Naive thymus-derived CD4-positive, alpha-beta T cell (primary cell): ENCODE measurements around the gene POLR2L. TPM values are rescaled to one million over a fixed set of nuclear protein-coding genes. Genes with fewer than 3 reads are reported as not detected.

Experiments
- ATAC-seq: fragments of 150-1000 bp; cut with Tn5 transposase; 2 replicates; pipeline ENCODE4 v1.10.0; 2021; ENCODE audit warnings: mild to moderate bottlenecking, moderate library complexity
- CTCF ChIA-PET: fragments of 350-600 bp; sonication (Branson Sonifier 250); formaldehyde crosslinking; loops from one replicate; lab custom pipeline; 2021; ENCODE audit warnings: antibody characterized with exemption; lab: Charles Lee
- POLR2A ChIA-PET: fragments of 350-600 bp; sonication (Branson Sonifier 250); formaldehyde crosslinking; loops from one replicate; lab custom pipeline; 2021; ENCODE audit warnings: antibody characterized with exemption, inconsistent platforms; lab: Charles Lee
- DNase-seq, 9 donors: peaks; one replicate each; pipeline versions ENCODE4 v3.0.0 to v3.0.0-alpha.2; 2020 to 2022; ENCODE audit warnings: mixed read lengths in 1 of 9
- H3K27ac ChIP-seq: one replicate; pipeline ENCODE4 v1.7.0; 2013; ENCODE audit warnings: mild to moderate bottlenecking, low read depth, low read length, moderate library complexity
- H3K27me3 ChIP-seq, 2 donors: one replicate each; pipeline ENCODE4 v1.7.0; 2013; ENCODE audit warnings: low read length in 2 of 2, mild to moderate bottlenecking in 2 of 2, moderate library complexity in 2 of 2; ENCODE audit not compliant: control insufficient read depth in 2 of 2, insufficient read depth in 2 of 2
- H3K36me3 ChIP-seq, 3 experiments: 1 replicate in 2 of 3; 2 replicates in 1 of 3; pipeline ENCODE4 v1.7.0; 2013; ENCODE audit warnings: low read length in 3 of 3, mild to moderate bottlenecking in 3 of 3, moderate library complexity in 1 of 3; ENCODE audit not compliant: insufficient read depth in 3 of 3, control insufficient read depth in 2 of 3
- H3K4me1 ChIP-seq, 2 donors: one replicate each; pipeline ENCODE4 v1.7.0; 2013; ENCODE audit warnings: low read length in 2 of 2, mild to moderate bottlenecking in 2 of 2, moderate library complexity in 1 of 2; ENCODE audit not compliant: control insufficient read depth in 2 of 2, insufficient read depth in 2 of 2
- H3K4me3 ChIP-seq: 2 replicates; pipeline ENCODE4 v1.7.0; 2013; ENCODE audit warnings: mild to moderate bottlenecking, low read length
- H3K9me3 ChIP-seq, 3 experiments: 1 replicate in 2 of 3; 2 replicates in 1 of 3; pipeline ENCODE4 v1.7.0; 2013; ENCODE audit warnings: low read length in 3 of 3; ENCODE audit not compliant: control insufficient read depth in 2 of 3
- H3K27ac Mint-ChIP-seq, 9 donors: one replicate each; pipeline ENCODE4 v1.8.0; 2020 to 2022; ENCODE audit warnings: mixed read lengths in 9 of 9, mild to moderate bottlenecking in 8 of 9, moderate library complexity in 5 of 9, inconsistent platforms in 2 of 9
- H3K27me3 Mint-ChIP-seq, 5 donors: one replicate each; pipeline ENCODE4 v1.8.0; 2021 to 2022; ENCODE audit warnings: mixed read lengths in 5 of 5, mild to moderate bottlenecking in 1 of 5
- H3K36me3 Mint-ChIP-seq, 5 donors: one replicate each; pipeline ENCODE4 v1.8.0; 2020 to 2022; ENCODE audit warnings: mixed read lengths in 5 of 5, mild to moderate bottlenecking in 3 of 5, inconsistent platforms in 1 of 5
- H3K4me1 Mint-ChIP-seq, 7 donors: one replicate each; pipeline ENCODE4 v1.8.0; 2020 to 2022; ENCODE audit warnings: mixed read lengths in 7 of 7, mild to moderate bottlenecking in 3 of 7, inconsistent platforms in 1 of 7
- H3K4me3 Mint-ChIP-seq, 10 donors: one replicate each; pipeline ENCODE4 v1.8.0; 2020 to 2022; ENCODE audit warnings: mild to moderate bottlenecking in 10 of 10, mixed read lengths in 10 of 10, moderate library complexity in 6 of 10, inconsistent platforms in 2 of 10
- H3K9me3 Mint-ChIP-seq, 11 donors: one replicate each; pipeline ENCODE4 v1.8.0; 2020 to 2022; ENCODE audit warnings: mixed read lengths in 11 of 11, mild to moderate bottlenecking in 4 of 11, inconsistent platforms in 1 of 11, moderate library complexity in 1 of 11
- intact Hi-C, 2 donors: fragments of 100-400 bp; cut with micrococcal nuclease; formaldehyde crosslinking; loops; one replicate each; pipeline ENCODE4 v1.15.1; 2023
- polyA plus RNA-seq, 2 donors: library from polyadenylated mRNA; unstranded; fragments of 300-500 nt; fragmentation: Illumina TruSeq; gene quantifications; one replicate each; pipeline ENCODE4 v1.2.3, GENCODE V29; 2021
- total RNA-seq, 6 experiments: library from RNA in 5 of 6; stranded (reverse) in 5 of 6; gene quantifications; 1 replicate in 5 of 6; 2 replicates in 1 of 6; pipeline ENCODE4 v1.2.3 and lab custom pipeline; 2021 to 2026

POLR2L gene
- total and polyA plus RNA-seq, 7 experiments from 2014 or later: 31.2 to 93.3 (median 49.1) TPM

- Histone ChIP-seq H3K4me1 (peaks cover 10 to 37% of the 10 kb centered on the region in 2 donors), H3K27ac (peak within 1 kb of the TSS; percentile 35), H3K4me3 (peak within 1 kb of the TSS; percentile 27), H3K36me3 (peaks cover 0 to 8% (median 0%) of the 10 kb centered on the region in 3 experiments), H3K27me3 (peaks cover 0 to 8% of the 10 kb centered on the region in 2 donors), H3K9me3 (no peaks in the 10 kb centered on the region)
- DNase-seq: peak in 1 of 9 donors; percentile 68
- ATAC-seq: peak; percentile 69
- peaks cover 0 to 1% (median 0%) of the 10 kb centered on the region in 11 donors for H3K9me3 Mint-ChIP-seq
- POLR2A ChIA-PET: interaction anchor here (2.1 to 7.8 kb wide), 2 partner anchors 10 to 14 kb away, joined by 11 to 79 read pairs; partner anchors contain the start of genes PNPLA2, POLR2L and TSPAN4
- H3K4me3 Mint-ChIP-seq: peak within 1 kb of the TSS in 9 of 10 donors; percentile 52 to 83 (median 67)
- CTCF ChIA-PET: no interaction called here
- peak within 1 kb of the TSS in 1 of 9 donors; percentile 23 for H3K27ac Mint-ChIP-seq
- H3K27me3 Mint-ChIP-seq: peaks cover 12 to 50% (median 20%) of the 10 kb centered on the region in 5 donors
- intact Hi-C loops: loop anchor here in 1 of 2 donors (1.0 kb wide), 1 partner anchor 10 kb away; the partner anchor contains the start of genes POLR2L and TSPAN4
- peaks cover 5 to 31% (median 28%) of the 10 kb centered on the region in 7 donors for H3K4me1 Mint-ChIP-seq
- H3K36me3 Mint-ChIP-seq: peaks cover 0 to 1% (median 0%) of the 10 kb centered on the region in 5 donors
These were observed 9.7 kb downstream of the POLR2L start, which contains the start of gene CD151 for GRCh38 chr11:832529-833113. TSS of gene CD151 (plus strand) at chr11:832952. CDS start at chr11:836070, 3,118 bp downstream.

GRCh38 chr11:831961-832528 is 10.3 kb downstream of the POLR2L start:
- H3K27me3 ChIP-seq: peaks cover 0 to 11% of the 10 kb centered on the region in 2 donors
- H3K36me3 Mint-ChIP-seq: peaks cover 0 to 3% (median 0%) of the 10 kb centered on the region in 5 donors
- no peak overlapping the region for H3K27ac Mint-ChIP-seq
- ChIA-PET POLR2A (interaction anchor here (0.8 to 7.8 kb wide), 3 partner anchors 11 to 27 kb away, joined by 3 to 79 read pairs (median 32); partner anchors contain the start of genes PIDD1, PNPLA2, POLR2L and TSPAN4), CTCF (interaction anchor here (1.1 kb wide), 1 partner anchor 13 kb away, joined by 3 read pairs; the partner anchor contains the start of gene PNPLA2)
- peaks cover 5 to 33% (median 31%) of the 10 kb centered on the region in 7 donors for H3K4me1 Mint-ChIP-seq
- ATAC-seq: no peak
- no peak for DNase-seq
- intact Hi-C loops: loop anchor here in 1 of 2 donors (1.0 kb wide), 1 partner anchor 10 kb away; the partner anchor contains the start of genes POLR2L and TSPAN4
- no peaks in the 10 kb centered on the region for H3K9me3 ChIP-seq
- H3K4me1 ChIP-seq: peaks cover 10 to 41% of the 10 kb centered on the region in 2 donors
- H3K27ac ChIP-seq: no peak overlapping the region
- no peak overlapping the region for H3K4me3 ChIP-seq
- H3K9me3 Mint-ChIP-seq: peaks cover 0 to 1% (median 0%) of the 10 kb centered on the region in 11 donors
- peaks cover 14 to 53% (median 21%) of the 10 kb centered on the region in 5 donors for H3K27me3 Mint-ChIP-seq
- peak overlapping the region in 9 of 10 donors; percentile 15 to 83 (median 54) for H3K4me3 Mint-ChIP-seq
- peaks cover 0 to 3% (median 0%) of the 10 kb centered on the region in 3 experiments for H3K36me3 ChIP-seq

GRCh38 chr11:831118-831864 is 11.0 kb downstream of the POLR2L start:
- H3K27ac Mint-ChIP-seq: peak overlapping the region in 1 of 9 donors; percentile 9
- ATAC-seq (no peak), DNase-seq (no peak)
- Histone ChIP-seq H3K27me3 (peaks cover 0 to 11% of the 10 kb centered on the region in 2 donors), H3K9me3 (no peaks in the 10 kb centered on the region), H3K4me3 (no peak overlapping the region), H3K27ac (no peak overlapping the region), H3K4me1 (peaks cover 15 to 43% of the 10 kb centered on the region in 2 donors), H3K36me3 (no peaks in the 10 kb centered on the region)
- POLR2A ChIA-PET: interaction anchor here (0.5 to 7.8 kb wide), 6 partner anchors 11 to 270 kb away, joined by 3 to 79 read pairs (median 7); partner anchors contain the start of genes PIDD1, PNPLA2, POLR2L and RPLP2
- intact Hi-C loops: no loop called here
- H3K36me3 Mint-ChIP-seq: peaks cover 0 to 3% (median 0%) of the 10 kb centered on the region in 5 donors
- H3K9me3 Mint-ChIP-seq: peaks cover 0 to 1% (median 0%) of the 10 kb centered on the region in 11 donors
- CTCF ChIA-PET: interaction anchor here (1.1 kb wide), 1 partner anchor 13 kb away, joined by 3 read pairs; the partner anchor contains the start of gene PNPLA2
- H3K4me1 Mint-ChIP-seq: peaks cover 5 to 37% (median 32%) of the 10 kb centered on the region in 7 donors
- peak overlapping the region; percentile 29 to 83 (median 60) for H3K4me3 Mint-ChIP-seq
- H3K27me3 Mint-ChIP-seq: peaks cover 14 to 53% (median 24%) of the 10 kb centered on the region in 5 donors

- Mint-ChIP-seq H3K27me3 (peaks cover 14 to 53% (median 24%) of the 10 kb centered on the region in 5 donors), H3K9me3 (peaks cover 0 to 1% (median 0%) of the 10 kb centered on the region in 11 donors), H3K36me3 (peaks cover 0 to 3% (median 0%) of the 10 kb centered on the region in 5 donors), H3K4me1 (peaks cover 5 to 37% (median 32%) of the 10 kb centered on the region in 7 donors), H3K27ac (no peak overlapping the region), H3K4me3 (peak overlapping the region; percentile 25 to 83 (median 52))
- ATAC-seq (peak; percentile 46), DNase-seq (peak in 1 of 9 donors; percentile 65)
- intact Hi-C loops: loop anchor here in 1 of 2 donors (1.0 kb wide), 1 partner anchor 10 kb away; no protein-coding TSS in a partner anchor
- H3K27ac ChIP-seq: no peak overlapping the region
- H3K4me3 ChIP-seq: peak overlapping the region; percentile 35
- H3K4me1 ChIP-seq: peaks cover 16 to 47% of the 10 kb centered on the region in 2 donors
- POLR2A ChIA-PET: interaction anchor here (0.5 to 7.8 kb wide), 5 partner anchors 12 to 269 kb away, joined by 3 to 79 read pairs (median 9); partner anchors contain the start of genes PNPLA2, POLR2L, RPLP2 and TSPAN4
- no peaks in the 10 kb centered on the region for H3K9me3 ChIP-seq
- H3K27me3 ChIP-seq: peaks cover 0 to 11% of the 10 kb centered on the region in 2 donors
- no peaks in the 10 kb centered on the region for H3K36me3 ChIP-seq
- CTCF ChIA-PET: interaction anchor here (1.0 to 1.1 kb wide), 2 partner anchors 12 kb away, joined by 3 read pairs; partner anchors contain the start of gene PNPLA2
These were observed 11.8 kb downstream of the POLR2L start for GRCh38 chr11:830295-831117.

GRCh38 chr11:829847-830294 is 12.5 kb downstream of the POLR2L start:
- H3K4me1 ChIP-seq: peaks cover 16 to 47% of the 10 kb centered on the region in 2 donors
- H3K27me3 ChIP-seq: peaks cover 0 to 11% of the 10 kb centered on the region in 2 donors
- ChIA-PET POLR2A (interaction anchor here (2.0 to 7.8 kb wide), 4 partner anchors 11 to 21 kb away, joined by 7 to 79 read pairs (median 20); partner anchors contain the start of genes PNPLA2, POLR2L, RPLP2 and TSPAN4), CTCF (interaction anchor here (1.0 kb wide), 1 partner anchor 11 kb away, joined by 3 read pairs; the partner anchor contains the start of gene PNPLA2)
- no peak overlapping the region for H3K27ac ChIP-seq
- Mint-ChIP-seq H3K27me3 (peaks cover 14 to 53% (median 24%) of the 10 kb centered on the region in 5 donors), H3K4me1 (peaks cover 5 to 37% (median 32%) of the 10 kb centered on the region in 7 donors), H3K9me3 (peaks cover 0 to 3% (median 0%) of the 10 kb centered on the region in 11 donors), H3K27ac (no peak overlapping the region), H3K36me3 (peaks cover 0 to 6% (median 3%) of the 10 kb centered on the region in 5 donors), H3K4me3 (peak overlapping the region in 9 of 10 donors; percentile 23 to 83 (median 54))
- DNase-seq: no peak
- peaks cover 0 to 6% (median 0%) of the 10 kb centered on the region in 3 experiments for H3K36me3 ChIP-seq
- no peaks in the 10 kb centered on the region for H3K9me3 ChIP-seq
- ATAC-seq: no peak
- intact Hi-C loops: loop anchor here in 1 of 2 donors (1.0 kb wide), 1 partner anchor 10 kb away; no protein-coding TSS in a partner anchor
- peak overlapping the region; percentile 35 for H3K4me3 ChIP-seq
